ELF-1 (cell line): ENCODE measurements around the gene DNLZ.

Source experiments
- DNase-seq: peaks from one replicate; pipeline ENCODE4 v3.0.0-alpha.2; 2016; ENCODE audit warnings: low read depth, low spot score

The DNLZ gene

GRCh38 chr9:136317695-136318094 lies 45.8 kb downstream of the DNLZ start:
- DNase-seq, result no peak

DNA sequence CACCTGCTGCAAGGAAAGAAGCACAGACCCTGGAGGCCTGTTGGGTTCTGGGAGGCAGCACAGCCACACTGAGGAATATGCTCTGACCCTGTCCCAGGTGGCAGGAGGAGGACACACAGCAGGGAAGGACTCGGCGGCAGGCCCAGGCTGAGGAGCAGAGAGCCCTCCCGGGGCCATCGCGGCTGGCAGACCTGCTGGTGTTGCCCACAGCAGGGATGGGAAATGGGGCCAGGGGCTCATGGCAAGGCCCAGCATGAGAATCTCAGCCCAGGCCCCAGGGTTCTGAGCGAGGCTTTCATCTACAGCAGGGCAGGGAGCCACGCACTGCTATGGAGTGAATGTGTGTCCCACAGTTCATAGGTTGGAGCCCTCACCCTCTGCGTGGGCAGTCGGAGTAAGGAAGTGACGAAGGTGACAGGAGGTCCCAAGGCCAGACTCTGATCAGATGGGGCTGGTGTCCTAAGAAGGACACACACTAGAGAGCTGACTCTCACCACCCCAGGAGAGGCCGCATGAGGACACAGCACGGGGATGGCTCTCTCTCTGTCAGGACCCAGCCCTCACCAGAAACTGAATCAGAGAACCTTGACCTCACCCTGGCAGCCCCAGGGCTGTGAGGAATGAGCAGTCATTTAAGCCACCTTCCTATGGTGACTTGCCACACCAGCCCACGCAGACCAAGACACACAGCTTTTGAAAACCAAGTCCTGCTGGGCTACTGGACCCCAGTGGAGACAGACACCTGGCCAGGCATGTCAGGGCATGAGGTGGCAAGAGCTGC lies 46.5 kb downstream of the DNLZ start:
- DNase-seq, result no peak

DNA sequence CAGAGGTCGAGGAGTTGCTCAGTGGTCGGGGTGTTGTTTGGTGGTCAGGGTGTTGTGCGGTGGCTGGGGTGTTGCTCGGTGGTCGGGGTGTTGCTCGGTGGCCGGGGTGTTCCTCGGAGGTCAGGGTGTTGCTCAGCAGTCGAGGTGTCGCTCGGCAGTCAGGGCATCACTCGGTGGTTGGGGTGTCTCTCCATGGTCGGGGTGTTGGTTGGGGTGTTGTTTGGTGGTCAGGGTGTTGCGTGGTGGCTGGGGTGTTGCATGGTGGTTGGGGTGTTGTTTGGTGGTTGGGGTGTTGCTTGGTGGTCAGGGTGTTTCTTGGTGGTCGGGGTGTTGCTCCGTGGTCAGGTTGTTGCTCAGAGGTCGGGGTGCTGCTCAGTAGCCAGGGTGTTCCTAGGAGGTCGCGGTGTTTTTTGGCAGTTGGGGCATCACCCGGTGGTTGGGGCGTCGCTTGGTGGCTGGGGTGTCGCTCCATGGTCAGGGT lies 47.2 kb downstream of the DNLZ start:
- DNase-seq, result no peak

GRCh38 chr9:136314944-136315343 lies 48.6 kb downstream of the DNLZ start:
- DNase-seq, result no peak

DNA sequence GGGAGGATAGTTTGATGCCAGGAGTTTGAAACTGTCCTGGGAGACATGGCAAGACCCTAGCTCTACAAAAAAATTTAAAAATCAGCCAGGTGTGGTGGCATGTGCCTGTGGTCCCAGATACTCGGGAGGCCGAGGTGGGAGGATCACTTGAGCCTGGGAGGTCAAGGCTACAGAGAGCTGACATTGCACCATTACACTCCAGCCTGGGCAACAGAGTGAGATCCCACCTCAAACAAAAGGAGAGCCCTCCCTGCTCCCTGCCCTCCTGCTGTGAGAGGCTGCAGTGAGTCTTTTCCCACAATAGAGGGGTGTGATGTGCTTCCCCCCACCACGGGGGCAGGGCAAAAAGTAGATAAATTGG lies 49.5 kb downstream of the DNLZ start:
- no peak for DNase-seq

DNA sequence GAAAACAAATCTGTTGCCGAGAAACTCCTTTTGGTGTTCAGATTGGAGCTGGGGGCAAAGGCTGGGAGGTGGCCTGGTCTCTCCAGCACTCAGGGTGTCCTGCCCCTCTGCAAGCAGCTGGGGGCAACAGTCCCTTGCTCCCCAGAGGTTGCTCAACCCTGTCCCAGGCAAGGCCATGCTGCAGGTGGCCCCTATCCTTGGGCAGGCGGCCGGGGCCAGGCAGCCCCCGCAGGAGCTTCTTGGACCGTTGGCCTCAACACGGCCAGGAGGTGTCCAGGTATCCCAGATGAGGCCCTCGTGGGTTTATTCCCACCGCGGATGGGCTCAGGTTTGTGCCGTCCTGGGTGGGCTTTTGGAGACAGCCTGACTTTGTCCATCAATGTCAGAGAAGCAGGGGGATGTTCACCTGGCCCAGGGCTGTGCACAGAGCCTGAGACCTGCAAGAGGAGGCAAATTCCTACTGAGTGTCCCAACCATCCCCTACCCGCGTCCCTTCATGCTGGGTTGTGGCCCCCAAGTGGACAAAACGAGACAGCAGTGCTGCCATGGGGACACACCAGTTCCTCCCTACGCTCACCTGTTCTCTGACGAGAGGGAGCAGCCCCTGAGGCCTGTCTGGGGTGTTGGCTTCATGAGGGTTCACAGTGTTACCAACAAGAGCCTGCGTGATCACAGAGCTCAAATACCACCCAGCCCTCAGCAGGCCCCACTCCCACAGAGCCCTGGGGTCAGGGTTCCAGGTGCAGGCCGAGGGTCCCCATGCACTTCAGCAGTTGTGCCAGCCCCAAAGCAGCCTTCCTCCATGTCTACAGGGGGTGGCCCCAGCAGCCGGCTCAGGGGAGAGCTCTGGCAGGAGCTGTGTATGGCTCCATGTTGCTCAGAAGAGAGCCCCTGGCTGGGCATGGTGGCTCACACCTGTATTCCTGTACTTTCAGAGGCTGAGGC lies 50.2 kb downstream of the DNLZ start:
- no peak for DNase-seq

GRCh38 chr9:136312436-136312835 lies 51.1 kb downstream of the DNLZ start:
- DNase-seq, result peak; percentile 34

DNA sequence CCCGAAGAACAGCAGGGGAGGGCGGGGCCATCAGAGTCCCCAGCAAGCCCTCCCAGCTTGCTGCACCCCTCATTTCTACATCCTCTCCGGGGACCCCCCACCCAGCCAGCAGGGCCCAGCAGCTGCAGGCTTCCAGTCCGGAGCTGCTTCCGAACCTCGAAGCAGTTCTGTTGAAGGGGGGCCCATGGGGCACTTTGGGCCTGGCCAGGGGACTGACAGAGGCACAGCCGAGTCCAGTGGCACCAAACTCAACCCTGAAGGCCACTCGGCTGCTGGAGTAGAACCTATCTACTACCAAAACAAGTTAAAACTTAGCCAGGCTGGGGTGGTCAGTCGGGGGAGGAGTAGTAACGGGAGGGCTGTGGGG lies 51.6 kb downstream of the DNLZ start:
- no peak for DNase-seq

DNA sequence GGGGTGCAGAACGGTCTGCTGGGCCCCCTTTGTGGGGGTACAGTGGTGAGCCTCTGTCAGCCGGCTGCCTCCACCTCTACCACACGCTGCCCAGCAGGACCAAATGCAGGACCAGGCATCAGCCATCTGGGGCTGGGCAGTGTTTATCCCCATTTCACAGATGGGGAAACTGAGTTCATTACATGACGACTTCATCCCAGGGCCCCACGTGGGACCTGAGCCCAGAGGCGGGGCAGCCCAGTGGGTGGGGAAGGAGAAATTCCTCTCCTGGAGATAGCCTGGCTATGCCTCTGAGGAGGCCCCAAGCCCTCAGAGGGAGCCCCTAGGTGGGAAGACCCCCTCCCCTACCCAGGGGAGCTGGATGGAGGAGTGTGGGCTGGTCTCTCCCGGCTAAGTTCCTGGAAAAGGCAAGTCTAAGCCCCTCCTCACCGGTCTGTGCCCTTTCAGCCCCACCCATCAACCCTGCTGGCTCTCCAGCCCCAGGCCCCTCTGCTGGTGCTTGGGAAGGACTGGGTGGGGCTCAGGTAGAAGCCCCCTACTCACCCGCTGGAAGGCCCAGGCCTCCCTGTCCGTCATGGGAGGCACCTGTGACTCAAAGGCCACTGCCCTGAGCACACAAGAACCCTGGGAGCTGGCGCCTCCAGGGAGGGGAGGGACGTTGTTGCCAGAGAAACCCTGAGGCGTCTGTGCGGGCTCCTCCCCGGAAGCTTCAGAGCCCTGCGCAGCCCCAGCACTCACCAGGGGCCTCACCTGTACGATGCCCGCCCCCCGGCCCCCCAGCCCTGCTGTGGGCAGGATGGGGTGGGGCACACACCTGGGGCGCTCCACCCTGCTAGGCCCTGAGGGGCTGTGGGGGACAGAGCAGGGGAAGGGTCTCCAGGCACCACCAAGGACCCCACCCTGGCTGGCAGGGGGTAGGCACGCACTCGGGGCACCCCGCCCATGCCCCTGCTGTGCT lies 52.2 kb downstream of the DNLZ start:
- peak; percentile 80 for DNase-seq

- no peak for DNase-seq
Measured at GRCh38 chr9:136310273-136311030, 53.1 kb downstream of the DNLZ start.

DNA sequence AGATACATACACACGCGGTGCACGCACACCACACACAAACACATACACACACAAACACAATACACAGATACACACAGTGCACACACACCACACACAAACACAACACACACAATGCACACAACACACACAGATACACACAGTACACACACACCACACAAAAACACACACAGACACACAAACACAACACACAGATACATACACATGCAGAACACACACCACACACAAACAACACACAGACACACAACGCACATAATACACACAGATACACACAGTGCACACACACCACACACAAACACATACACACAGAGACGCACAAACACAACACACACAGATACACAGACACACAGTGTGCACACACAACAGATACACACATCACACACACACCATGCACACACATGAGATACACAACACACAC lies 53.7 kb downstream of the DNLZ start:
- no peak for DNase-seq
